CD4-positive, alpha-beta T cell treated with Interleukin-12 subunit alpha and Interleukin-12 subunit beta, for 1 hour (primary cell): ENCODE data around the gene HNRNPC.
"Not testable (repeated sequence)": the region's sequence is repeated elsewhere in the genome, so short reads cannot be mapped to it uniquely, and the experiment has no call there.

Experiments used
- DNase-seq: peaks from one replicate; pipeline ENCODE4 v3.0.0-alpha.2; 2020

Gene HNRNPC

DNA sequence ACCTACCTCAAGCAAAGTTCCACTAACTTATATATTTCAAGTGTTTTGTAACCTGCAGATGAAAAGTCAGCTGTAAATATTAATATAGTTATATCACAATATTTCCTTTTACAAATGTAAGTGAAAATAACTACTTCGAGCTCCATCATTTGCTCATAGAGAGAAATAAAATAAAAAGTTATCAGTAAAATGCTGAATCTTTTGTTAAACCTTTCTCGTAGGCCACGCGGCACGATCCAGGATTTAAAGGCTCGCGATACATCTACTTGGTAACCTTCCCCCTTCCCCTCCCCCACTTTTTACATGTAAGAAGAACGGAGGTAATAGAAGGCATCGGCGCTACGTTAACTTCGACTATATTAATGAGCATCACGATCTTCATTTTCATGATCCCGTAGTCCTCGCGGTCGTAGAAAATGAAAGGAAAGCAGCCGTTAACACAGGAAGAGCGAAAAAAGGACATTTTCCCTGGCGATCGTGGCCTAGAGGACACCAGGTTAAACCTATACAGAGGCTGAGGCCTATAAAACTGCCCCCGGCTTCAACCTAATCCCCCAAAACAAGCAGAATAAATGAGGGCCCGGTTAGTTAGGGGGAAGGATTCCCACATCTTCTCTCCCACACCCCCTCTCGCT lies 508 bp downstream of the HNRNPC start:
- peak; percentile 58 for DNase-seq

DNA sequence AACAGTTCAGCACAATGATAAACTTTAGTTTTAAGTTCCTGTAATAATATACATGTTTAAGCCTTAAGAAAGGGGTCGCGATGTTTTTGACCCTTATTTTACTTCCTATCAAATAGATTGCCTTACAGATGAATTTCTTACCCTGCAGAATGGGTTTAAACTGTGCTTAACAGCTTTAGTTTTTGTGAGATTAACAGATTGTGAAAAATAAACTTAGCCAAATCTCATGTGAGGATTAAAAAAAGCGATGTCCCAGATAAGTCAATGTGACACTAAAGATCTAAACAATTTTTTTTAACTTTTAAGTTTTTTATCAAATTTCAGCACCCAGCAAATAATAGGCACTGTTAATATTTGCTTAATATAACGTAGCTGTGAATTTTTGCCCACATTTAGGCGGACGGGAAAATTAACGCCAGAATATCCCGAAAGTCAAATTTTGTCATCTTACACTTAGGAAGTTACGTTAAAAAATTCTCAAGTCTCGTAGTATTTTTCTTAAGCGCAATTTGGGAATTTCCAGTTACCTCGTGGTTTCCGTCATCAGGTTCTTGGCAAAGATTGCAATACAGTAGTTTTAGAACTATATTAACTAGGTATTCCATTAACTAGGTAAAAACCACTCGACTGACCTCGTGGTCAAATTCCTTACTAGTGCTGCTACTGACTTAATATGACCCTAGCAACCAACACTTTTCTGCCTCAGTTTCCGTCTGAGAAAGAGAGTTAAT lies 1.2 kb downstream of the HNRNPC start:
- DNase-seq, result peak; percentile 60

DNA sequence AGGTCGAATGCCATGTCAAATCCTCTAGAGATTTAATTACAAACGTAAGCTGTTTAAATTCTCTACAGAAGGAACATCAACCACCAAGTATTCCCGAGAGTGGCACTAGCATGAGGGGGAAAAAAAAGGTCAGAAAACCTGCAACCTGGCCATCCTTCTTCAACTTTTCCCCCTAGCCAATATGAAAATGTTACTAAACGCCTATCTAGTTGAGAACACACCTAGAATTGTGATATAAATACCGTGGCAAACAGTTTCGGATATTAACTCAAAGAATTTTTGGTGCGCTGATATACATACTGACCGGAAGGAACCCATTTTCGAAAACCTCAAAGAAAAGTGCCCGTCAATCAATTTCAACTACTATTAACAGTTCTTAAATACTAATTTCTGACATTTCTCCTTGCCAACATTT lies 1.8 kb downstream of the HNRNPC start:
- DNase-seq, result no peak

DNA sequence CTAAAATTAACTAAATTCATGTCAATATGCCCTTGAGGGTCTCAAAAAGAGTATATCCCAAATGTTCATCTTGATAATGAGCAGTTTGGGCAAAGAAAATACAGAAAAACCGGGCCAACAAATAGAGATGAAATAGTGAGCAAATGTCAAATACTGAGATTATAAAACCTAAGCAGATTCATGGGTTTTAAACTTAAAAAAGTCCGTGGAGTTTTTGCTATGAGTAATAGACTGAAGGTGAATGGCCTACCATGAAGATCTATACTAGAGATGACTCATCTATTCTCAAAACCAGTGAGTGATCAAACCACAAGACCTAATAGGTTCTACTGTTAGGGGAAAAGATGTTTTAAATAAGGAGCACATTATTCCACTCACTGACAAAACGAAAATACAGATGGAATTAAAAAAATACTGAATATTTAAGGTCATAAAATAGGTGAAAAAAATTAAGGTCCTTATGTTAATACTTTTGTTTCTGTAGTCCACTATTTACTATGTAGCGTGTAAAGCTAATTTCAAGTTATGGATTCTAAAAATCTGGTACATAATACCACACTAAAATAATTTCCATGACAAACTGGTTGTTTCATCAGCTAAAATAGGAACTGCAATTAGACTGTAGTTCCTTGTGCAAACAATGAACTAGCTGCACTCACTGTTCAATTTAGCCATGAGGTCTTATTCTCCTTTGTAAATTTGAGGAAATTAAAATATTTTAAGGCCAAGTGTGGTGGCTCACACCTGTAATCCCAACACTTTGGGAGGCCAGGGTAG lies 5.0 kb downstream of the HNRNPC start:
- DNase-seq, result peak; percentile 67

DNA sequence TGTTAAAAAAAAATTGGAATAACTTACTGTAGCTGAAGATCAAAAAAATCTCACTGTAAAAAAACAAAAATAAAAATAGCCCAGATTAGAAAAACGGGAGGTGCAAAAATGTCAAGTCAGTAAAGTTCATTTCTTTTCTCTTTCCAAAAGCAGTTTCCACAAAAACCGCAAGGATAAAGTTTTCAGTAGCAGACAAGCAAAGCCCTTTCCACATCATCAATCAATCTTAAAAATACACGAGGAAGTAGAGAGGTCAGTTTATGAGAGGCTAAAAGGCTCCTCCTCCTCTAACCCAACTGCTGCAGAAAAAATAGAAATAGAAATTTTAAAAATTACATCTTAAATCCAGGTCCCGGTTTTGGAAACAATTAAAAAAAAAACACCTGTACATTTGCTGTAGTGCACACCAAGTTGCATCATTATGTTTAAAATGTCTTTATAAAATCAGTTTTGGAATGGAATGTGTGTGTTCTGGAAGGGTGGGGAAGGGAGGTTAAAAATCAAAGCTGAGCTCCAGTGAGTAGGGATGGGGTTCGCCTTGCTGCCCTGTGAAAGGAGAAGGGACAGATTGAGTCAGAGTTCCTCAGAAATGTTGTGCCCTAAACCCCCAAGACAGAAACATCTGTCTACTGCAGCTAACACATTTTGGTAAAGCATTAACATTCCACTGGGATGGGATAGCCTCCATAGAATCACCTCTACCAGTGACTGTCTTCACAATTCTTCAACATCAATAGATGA lies 5.8 kb downstream of the HNRNPC start:
- DNase-seq, result no peak

DNA sequence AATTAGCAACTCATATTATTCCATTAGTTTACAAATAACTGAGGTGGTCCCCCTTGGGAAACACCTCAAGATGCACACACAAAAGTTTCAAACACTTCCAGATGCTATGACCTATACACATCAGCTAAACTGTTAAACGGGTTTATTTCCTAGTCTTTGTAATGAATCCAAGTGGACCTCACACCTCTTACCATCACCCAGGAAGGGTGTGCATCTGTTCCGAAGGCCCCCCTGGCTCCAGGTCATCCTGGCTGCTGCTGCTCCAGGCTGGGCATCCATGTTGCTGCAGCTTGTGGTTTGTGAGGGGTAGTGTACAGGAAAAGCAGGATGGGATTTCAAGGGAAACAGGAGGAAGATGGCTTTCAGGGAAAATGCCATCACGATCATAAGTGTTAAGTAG lies 6.8 kb downstream of the HNRNPC start:
- DNase-seq, result no peak

DNA sequence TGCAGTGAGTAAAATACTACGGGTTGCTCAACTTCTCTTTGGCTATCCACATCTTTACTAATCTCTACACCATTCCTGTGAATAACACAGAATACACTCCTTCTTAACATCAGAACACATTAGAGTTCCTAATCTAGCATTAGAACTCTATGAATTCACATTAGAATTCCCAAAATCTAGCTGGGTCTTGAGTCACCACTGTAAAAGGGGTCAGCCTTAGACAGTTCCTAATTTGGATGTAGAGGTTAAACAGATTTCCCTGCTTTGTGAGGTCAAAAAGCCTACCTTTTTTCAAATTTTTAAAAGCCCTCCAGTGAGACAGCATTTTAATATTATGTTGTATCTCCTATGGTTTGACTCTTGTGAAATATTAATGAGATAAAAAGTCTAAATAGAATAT lies 7.4 kb downstream of the HNRNPC start:
- DNase-seq, result no peak

DNA sequence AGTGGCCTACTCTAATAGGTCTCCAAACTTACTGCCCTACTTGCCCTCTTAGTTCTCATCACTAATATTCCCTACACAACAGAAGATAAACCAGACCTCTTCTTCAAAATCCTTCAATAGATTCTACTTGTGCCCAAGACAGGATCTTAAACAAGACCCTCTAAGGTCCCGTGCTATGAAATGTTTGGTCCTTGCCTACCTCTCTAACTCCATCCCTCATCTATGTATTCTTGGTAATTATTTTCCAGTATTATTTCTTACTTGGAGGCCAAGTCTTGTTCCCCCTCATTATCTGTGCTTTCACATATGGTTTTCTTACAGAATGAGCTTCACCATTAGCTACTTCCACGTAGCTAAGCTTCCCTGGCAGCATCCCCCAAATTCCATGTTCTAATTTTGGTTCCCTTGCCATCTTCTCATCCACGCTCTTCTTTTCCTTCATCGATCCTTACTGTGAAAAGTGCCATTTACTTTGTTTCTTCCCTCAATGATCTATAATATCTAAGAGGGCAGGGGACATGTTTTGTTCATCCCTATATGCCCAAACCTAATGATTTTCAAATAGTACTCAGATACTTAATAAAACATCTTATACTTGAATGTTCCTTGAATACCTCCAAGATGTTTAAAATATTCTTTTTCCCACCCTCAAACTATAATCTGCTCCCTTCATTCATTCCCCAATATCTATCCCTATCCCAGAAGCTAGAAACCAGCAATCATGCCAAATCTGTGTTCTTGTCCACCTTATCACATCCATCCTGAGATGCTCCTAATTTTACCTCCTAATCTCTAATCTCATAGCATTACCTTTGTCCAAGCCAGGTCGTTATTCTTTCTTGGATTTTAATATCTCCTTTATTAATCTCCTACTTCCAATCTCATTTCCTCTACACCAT lies 10.1 kb downstream of the HNRNPC start:
- no peak for DNase-seq

DNA sequence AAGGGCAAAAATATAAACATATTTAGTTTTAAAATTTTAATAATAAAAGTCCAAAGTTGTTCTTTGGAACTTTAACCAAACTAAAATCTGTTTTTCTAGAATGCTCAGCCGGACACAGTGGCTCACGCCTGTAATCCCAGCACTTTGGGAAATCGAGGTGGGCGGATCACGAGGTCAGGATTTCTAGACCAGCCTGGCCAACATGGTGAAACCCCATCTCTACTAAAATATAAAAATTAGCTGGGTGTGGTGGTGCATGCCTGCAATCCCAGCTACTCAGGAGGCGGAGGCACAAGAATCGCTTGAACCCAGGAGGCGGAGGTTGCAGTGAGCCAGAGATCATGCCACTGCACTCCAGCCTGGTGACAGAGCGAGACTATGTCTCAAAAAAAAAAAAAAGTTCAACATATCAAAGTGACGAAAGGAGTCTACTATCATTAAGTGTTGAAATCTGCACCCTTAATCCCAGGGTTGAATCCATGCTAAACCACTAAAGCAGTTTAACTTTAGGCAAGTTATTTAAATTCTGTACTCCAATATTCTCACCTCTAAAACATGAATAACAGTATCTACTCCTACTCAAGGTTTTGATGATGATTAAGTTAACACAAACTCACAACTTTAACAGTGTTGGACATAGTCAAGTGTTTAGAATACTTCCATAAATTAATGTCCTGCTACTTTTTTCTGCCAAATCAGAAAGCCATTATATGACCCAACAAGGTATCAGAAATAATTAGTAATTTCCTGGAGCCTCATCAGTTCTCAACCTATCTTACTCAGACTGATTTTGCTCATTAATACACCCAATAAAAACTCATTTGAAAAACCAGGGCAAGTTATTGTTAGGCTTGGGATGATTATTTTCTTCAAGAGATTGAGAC lies 11.0 kb downstream of the HNRNPC start:
- DNase-seq, result no peak

DNA sequence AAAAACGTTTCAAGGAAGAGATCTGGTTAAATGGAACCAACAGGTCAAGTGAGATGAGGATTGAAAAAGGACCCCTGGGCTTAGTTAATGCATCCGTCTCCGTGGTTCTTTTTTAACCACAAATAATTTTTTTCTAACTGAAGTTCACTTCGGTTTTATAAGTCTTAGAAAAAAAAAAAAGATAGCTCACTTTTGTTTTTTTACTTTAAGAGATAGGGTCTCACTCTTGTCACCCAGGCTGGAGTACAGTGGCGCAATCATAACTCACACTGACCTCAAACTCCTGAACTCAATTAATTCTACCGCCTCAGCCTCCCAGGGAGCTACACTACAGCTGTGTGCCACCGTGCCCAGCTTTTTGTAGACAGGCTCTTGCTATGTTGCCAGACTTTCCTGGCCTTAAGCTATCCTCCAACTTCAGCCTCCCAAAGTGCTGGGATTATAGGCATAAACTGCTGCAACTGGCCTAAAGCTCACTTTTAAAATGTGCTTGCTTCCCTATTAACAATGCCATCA lies 11.8 kb downstream of the HNRNPC start:
- no peak for DNase-seq

DNA sequence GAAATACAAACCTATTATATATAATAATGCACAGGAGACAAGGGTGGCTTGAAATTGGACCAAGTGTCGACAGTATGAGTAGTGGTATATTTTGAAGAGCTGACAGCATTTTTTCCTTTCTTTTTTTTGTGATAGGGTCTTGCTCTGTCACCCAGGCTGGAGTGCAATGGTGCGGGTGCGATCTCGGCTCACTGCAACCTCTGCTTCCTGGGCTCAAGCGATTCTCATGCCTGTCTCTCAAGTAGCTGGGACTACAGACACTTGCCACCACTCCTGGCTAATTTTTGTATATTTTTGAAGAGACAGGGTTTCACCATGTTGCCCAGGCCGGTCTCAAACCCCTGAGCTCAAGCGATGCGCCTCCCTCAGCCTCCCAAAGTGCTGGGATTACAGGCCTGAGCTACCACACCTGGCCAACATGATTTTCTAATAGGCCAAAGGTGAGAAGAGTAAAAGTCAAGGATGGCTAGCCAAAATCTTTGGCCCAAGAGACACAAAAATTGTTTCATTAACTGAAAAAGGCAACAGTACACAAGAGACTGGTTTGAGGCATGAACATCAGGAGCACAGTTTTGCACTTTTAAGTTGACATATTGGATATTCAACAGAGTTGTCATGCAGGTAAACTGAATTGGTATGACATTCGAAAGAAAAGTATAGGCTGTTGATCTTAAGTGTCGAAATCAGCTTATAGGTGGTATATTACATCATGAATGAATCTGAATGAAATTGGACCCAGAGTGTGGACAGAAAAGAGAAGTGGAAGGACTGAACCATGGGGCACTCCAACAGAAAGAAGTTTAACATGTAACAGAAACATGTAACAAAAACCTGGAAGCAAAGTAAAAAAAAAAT lies 12.5 kb downstream of the HNRNPC start:
- DNase-seq, result no peak

DNA sequence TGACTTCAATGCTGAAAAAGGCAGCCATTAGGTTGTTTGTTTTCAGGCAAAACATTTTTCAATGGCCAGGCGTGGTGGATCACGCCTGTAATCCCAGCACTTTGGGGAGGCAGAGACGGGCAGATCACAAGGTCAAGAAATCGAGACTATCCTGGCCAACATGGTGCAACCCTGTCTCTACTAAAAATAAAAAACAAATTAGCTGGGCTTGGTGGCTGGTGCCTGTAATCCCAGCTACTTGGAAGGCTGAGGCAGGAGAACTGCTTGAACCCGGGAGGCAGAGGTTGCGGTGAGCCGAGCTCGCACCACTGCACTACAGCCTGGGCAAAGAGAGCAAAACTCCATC lies 13.2 kb downstream of the HNRNPC start:
- not testable (repeated sequence) for DNase-seq

DNA sequence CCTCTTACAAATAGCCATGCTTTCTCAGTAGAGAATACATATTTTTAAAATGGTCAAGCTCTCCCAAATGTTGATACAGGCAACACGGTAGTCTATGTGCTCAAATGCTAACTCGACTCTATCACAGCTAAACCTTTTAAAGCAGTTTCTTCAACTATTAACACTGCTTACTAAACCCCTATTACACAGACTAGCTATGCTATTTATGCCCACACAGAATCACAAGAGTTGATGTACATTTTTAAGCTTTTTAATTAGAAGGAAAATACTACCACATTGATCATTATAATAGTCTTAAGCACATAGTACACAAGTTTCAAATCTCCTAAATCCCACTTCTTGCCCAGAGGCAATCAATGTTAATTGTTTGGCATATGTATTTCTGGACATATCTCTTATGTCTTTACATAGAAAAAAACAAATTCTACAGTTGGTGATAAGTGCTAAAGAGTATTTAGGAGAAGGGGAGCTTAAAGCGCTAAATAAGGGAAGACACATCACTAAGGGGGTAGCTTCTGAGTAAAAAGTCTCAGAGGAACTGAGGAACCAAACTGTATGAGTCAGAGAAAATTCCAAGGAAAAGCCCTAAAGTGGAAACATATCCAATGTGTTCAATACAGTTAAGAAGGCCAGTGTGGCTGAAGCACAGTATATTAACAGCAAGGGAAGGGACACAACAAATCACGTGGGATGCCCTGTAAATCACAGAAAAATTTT lies 13.7 kb downstream of the HNRNPC start:
- peak; percentile 3 for DNase-seq

DNA sequence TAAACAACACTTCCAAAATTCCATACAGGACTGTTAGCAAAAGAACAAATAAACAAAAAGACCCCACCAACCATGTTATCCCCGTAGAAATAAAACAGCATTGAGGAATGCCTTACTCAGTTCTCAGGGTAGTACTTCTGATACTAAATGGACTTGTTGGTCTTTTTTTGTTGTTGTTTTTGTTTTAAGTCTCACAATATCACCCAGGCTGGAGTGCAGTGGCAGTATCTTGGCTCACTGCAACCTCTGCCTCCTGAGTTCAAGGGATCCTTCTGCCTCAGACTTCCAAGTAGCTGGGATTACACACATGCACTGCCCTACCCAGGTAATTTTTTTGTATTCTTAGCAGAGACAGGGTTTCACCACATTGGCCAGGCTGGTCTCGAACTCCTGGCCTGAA lies 17.1 kb downstream of the HNRNPC start:
- DNase-seq, result no peak

DNA sequence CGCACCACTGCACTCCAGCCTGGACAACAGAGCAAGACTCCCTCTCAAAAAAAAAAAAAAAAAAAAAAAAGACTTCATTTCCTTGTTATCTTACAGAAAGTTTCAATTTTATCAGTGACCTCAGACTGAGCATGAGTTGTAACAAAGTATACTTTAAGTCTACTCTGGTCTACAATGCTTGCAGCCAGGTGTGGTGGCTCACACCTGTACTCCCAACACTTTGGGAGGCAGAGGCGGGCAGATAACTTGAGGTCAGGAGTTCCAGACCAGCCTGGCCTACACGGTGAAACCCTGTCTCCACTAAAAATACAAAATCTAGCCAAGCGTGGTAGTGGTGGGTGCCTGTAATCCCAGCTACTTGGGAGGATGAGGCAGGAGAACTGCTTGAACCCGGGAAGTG lies 18.0 kb downstream of the HNRNPC start:
- no peak for DNase-seq

DNA sequence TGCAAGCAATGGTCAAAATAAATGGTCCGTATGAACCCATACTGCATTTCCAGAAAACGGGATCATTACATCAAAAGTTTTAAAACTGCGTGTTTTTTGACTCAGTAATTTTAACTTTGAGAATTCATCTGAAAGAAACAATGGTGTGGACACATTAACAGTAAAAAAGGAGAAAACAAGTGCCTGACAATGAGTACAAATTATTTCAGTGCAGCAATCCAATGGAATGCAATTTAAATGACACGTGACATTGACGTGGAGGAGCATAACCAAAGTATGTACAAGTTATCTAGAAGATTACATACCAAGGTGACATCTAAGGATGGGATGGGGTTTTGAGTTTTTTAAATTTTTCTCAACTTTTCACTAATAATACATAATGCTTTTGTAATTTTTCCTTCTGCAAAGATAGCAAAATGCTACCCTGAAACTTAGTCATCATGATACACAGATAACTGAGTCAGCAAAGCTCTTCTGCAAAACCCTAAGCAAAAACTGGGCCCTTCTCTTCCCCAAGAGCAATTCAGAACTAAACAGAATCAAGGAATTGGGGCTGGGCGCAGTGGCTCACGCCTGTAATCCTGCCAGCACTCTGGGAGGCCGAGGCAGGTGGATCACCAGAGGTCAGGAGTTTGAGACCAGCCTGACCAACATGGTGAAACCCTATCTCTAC lies 20.4 kb downstream of the HNRNPC start:
- no peak for DNase-seq

DNA sequence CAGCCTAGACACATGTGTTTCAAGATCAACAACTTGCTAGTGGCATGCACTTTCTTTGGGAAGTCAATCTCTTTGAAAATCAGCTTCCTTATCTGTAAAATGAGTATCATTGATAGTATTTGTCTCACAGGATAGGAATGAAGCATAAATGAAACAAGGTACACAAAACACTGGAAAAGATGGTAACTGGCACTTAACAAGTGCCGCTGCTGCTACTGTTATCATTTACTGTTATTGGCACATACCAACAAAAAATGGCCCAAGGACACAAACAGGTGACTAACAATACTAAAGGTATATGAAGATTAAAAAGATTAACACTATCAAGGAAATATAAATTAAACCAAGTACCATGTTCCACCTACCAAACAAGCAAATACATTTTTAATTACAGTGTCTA lies 20.9 kb downstream of the HNRNPC start:
- no peak for DNase-seq

DNA sequence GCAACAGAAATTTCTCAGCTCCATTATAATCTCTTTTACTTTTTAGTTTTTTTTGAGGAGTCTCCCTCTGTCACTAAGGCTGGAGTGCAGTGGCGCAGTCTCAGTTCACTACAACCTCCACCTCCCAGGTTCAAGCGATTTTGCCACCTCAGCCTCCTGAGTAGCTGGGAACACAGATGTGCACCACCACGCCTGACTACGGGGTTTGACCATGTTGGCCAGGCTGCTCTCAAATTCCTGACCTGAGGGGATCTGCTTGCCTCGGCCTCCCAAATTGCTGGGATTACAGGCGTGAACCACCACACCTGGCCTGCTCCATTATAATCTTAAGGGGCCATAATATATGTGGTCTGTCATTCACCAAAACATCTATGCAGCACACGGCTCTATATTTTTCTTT lies 23.4 kb downstream of the HNRNPC start:
- no peak for DNase-seq

DNA sequence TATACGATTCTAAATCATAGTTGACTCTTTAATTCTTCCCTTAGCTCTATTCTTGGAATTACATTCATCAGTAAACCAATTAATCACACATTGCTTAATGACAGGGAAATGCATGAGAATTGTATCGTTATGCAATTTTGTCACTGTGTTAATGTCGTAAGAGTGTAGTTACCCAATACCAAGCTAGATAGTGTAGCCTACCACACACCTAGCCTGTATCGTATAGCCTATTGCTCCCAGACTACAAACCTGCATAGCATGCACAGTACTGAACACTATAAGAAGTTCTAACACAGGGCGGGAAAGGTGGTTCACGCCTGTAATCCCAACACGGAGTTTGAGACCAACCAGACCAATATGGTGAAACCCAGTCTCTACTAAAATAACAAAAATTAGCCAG lies 24.7 kb downstream of the HNRNPC start:
- no peak for DNase-seq
